Astrocyte (in vitro differentiated cells and primary cell): ENCODE data around the gene PLA2G4F. TPM values are rescaled to one million over a fixed set of nuclear protein-coding genes. Genes with fewer than 3 reads are reported as not detected.

ENCODE experiments used
- DNase-seq: peaks from one replicate; pipeline ENCODE4 v3.0.0-alpha.2; 2010; ENCODE audit warnings: low read depth
- FAIRE-seq: peaks from 2 replicates; lab custom pipeline; 2011; peaks lifted over from hg19 to GRCh38; lab: Jason Lieb, UNC
- H2AFZ ChIP-seq: 2 replicates; pipeline ENCODE4 v1.6.0; 2012; ENCODE audit warnings: low read depth, low read length, inconsistent platforms
- H3K27ac ChIP-seq: 2 replicates; pipeline ENCODE4 v1.5.1; 2011; ENCODE audit warnings: low read depth, low read length, inconsistent platforms
- H3K27me3 ChIP-seq: 2 replicates; pipeline ENCODE4 v1.6.0; 2011; ENCODE audit warnings: low read length, inconsistent platforms; ENCODE audit not compliant: insufficient read depth
- H3K36me3 ChIP-seq: 2 replicates; pipeline ENCODE4 v1.5.1; 2011; ENCODE audit warnings: low read length, inconsistent platforms; ENCODE audit not compliant: insufficient read depth
- H3K4me1 ChIP-seq: 2 replicates; pipeline ENCODE4 v1.5.1; 2011; ENCODE audit warnings: low read length, inconsistent platforms; ENCODE audit not compliant: insufficient read depth
- H3K4me2 ChIP-seq: 2 replicates; pipeline ENCODE4 v1.6.0; 2012; ENCODE audit warnings: low read length, inconsistent platforms
- H3K4me3 ChIP-seq: 2 replicates; pipeline ENCODE4 v1.5.1; 2011; ENCODE audit warnings: low read depth, mild to moderate bottlenecking, low read length, inconsistent platforms; ENCODE audit not compliant: insufficient read depth
- H3K79me2 ChIP-seq: 2 replicates; pipeline ENCODE4 v1.6.0; 2012; ENCODE audit warnings: mild to moderate bottlenecking, low read length, inconsistent platforms; ENCODE audit not compliant: insufficient read depth
- H3K9ac ChIP-seq: 2 replicates; pipeline ENCODE4 v1.6.0; 2012; ENCODE audit warnings: mild to moderate bottlenecking, low read length, inconsistent platforms
- H3K9me3 ChIP-seq: 2 replicates; pipeline ENCODE4 v1.5.1; 2012; ENCODE audit warnings: low read depth, mild to moderate bottlenecking, low read length, inconsistent platforms; ENCODE audit not compliant: insufficient read depth
- H4K20me1 ChIP-seq: 2 replicates; pipeline ENCODE4 v1.6.0; 2012; ENCODE audit warnings: low read length, inconsistent platforms; ENCODE audit not compliant: insufficient read depth
- H3K27ac Mint-ChIP-seq: one replicate; pipeline ENCODE4 v1.8.0; 2021; ENCODE audit warnings: mild to moderate bottlenecking, mixed read lengths; ENCODE audit not compliant: unreplicated experiment
- H3K27me3 Mint-ChIP-seq: one replicate; pipeline ENCODE4 v1.8.0; 2021; ENCODE audit warnings: low read depth, mixed read lengths; ENCODE audit not compliant: unreplicated experiment
- H3K36me3 Mint-ChIP-seq: one replicate; pipeline ENCODE4 v1.8.0; 2021; ENCODE audit warnings: low read depth, mixed read lengths; ENCODE audit not compliant: unreplicated experiment
- H3K4me1 Mint-ChIP-seq: one replicate; pipeline ENCODE4 v1.8.0; 2021; ENCODE audit warnings: low read depth, mixed read lengths; ENCODE audit not compliant: unreplicated experiment
- H3K4me3 Mint-ChIP-seq: one replicate; pipeline ENCODE4 v1.8.0; 2021; ENCODE audit warnings: mild to moderate bottlenecking, moderate library complexity, mixed read lengths; ENCODE audit not compliant: unreplicated experiment
- H3K9me3 Mint-ChIP-seq: one replicate; pipeline ENCODE4 v1.8.0; 2021; ENCODE audit warnings: mild to moderate bottlenecking, mixed read lengths; ENCODE audit not compliant: unreplicated experiment
- EZH2 ChIP-seq: IDR thresholded peaks from 2 replicates; pipeline ENCODE4 v1.6.1; 2012; ENCODE audit warnings: mild to moderate bottlenecking, low read length, inconsistent platforms; ENCODE audit not compliant: insufficient read depth
- total RNA-seq: library from RNA; stranded (reverse); gene quantifications from 2 replicates; pipeline ENCODE4 v1.2.1, GENCODE V29; 2021
- TF ChIP-seq, protein P1 (sequence below): IDR thresholded peaks from 2 replicates; pipeline ENCODE4 v1.5.1; 2011; ENCODE audit warnings: low read depth, mild to moderate bottlenecking, inconsistent platforms, low read length, moderate library complexity; ENCODE audit not compliant: insufficient read depth

PLA2G4F gene
- total RNA-seq, 1 donor from 2014 or later: 0.30 TPM

DNA sequence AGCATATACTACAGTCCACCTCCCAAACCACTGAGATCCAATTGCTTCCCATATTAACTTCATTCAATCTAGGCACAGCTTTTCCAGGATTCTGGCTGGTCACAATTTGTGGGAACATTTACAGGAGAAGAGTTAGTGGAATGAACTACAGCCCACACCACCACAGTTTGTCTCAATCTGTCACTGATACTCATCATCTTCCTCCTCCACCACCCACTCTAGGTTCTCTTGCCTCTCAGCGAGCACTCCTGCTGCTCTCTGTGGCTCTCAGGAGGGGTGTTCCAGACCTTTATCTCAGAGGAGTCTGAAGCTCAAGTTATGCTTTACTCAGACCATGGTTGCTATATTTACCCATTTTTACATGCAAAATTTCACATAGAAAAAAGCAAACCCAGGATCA lies 36.2 kb downstream of the PLA2G4F start:
- Mint-ChIP-seq H3K4me3 (no peak overlapping the region), H3K9me3 (peaks cover 2% of the 10 kb centered on the region), H3K4me1 (no peaks in the 10 kb centered on the region), H3K27ac (no peak overlapping the region), H3K36me3 (peaks cover 2% of the 10 kb centered on the region), H3K27me3 (peaks cover 23% of the 10 kb centered on the region)
- no peak for FAIRE-seq
- no peaks in the 10 kb centered on the region for H3K36me3 ChIP-seq
- H3K27ac ChIP-seq: no peak overlapping the region
- H3K4me2 ChIP-seq: no peak overlapping the region
- no peaks in the 10 kb centered on the region for H3K9me3 ChIP-seq
- H3K4me1 ChIP-seq: no peaks in the 10 kb centered on the region
- peaks cover 57% of the 10 kb centered on the region for H3K27me3 ChIP-seq
- H3K9ac ChIP-seq: no peak overlapping the region
- DNase-seq: no peak
- H4K20me1 ChIP-seq: no peaks in the 10 kb centered on the region
- H3K79me2 ChIP-seq: no peaks in the 10 kb centered on the region
- no peak for TF ChIP-seq EZH2
- TF ChIP-seq, protein P1, sequence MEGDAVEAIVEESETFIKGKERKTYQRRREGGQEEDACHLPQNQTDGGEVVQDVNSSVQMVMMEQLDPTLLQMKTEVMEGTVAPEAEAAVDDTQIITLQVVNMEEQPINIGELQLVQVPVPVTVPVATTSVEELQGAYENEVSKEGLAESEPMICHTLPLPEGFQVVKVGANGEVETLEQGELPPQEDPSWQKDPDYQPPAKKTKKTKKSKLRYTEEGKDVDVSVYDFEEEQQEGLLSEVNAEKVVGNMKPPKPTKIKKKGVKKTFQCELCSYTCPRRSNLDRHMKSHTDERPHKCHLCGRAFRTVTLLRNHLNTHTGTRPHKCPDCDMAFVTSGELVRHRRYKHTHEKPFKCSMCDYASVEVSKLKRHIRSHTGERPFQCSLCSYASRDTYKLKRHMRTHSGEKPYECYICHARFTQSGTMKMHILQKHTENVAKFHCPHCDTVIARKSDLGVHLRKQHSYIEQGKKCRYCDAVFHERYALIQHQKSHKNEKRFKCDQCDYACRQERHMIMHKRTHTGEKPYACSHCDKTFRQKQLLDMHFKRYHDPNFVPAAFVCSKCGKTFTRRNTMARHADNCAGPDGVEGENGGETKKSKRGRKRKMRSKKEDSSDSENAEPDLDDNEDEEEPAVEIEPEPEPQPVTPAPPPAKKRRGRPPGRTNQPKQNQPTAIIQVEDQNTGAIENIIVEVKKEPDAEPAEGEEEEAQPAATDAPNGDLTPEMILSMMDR: no peak
- no peak overlapping the region for H3K4me3 ChIP-seq
- no peak overlapping the region for H2AFZ ChIP-seq

DNA sequence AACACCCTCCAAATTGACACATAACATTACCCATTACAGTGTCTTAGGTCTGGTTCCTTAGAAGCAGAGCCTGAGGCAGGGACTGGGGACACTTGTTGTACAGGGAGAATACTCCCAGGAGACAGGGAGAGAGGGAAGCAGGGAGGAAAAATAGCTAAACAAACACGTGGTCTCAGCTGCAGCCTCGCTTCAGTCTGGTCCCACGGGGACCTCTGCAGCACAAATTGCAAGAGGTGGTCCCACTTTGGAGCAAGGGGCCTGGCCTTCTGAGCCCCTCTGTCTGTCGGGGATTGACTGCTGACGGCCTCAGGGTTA lies 37.0 kb downstream of the PLA2G4F start:
- no peak overlapping the region for H2AFZ ChIP-seq
- H3K9ac ChIP-seq: no peak overlapping the region
- Mint-ChIP-seq H3K9me3 (peaks cover 2% of the 10 kb centered on the region), H3K36me3 (peaks cover 2% of the 10 kb centered on the region), H3K27me3 (peaks cover 23% of the 10 kb centered on the region), H3K27ac (no peak overlapping the region), H3K4me1 (no peaks in the 10 kb centered on the region), H3K4me3 (no peak overlapping the region)
- no peak overlapping the region for H3K4me3 ChIP-seq
- no peaks in the 10 kb centered on the region for H3K9me3 ChIP-seq
- H3K36me3 ChIP-seq: no peaks in the 10 kb centered on the region
- DNase-seq: no peak
- H3K27me3 ChIP-seq: peaks cover 57% of the 10 kb centered on the region
- no peaks in the 10 kb centered on the region for H3K4me1 ChIP-seq
- TF ChIP-seq, protein P1: no peak
- no peak for TF ChIP-seq EZH2
- no peak overlapping the region for H3K27ac ChIP-seq
- no peak for FAIRE-seq
- no peaks in the 10 kb centered on the region for H3K79me2 ChIP-seq
- no peak overlapping the region for H3K4me2 ChIP-seq
- no peaks in the 10 kb centered on the region for H4K20me1 ChIP-seq

DNA sequence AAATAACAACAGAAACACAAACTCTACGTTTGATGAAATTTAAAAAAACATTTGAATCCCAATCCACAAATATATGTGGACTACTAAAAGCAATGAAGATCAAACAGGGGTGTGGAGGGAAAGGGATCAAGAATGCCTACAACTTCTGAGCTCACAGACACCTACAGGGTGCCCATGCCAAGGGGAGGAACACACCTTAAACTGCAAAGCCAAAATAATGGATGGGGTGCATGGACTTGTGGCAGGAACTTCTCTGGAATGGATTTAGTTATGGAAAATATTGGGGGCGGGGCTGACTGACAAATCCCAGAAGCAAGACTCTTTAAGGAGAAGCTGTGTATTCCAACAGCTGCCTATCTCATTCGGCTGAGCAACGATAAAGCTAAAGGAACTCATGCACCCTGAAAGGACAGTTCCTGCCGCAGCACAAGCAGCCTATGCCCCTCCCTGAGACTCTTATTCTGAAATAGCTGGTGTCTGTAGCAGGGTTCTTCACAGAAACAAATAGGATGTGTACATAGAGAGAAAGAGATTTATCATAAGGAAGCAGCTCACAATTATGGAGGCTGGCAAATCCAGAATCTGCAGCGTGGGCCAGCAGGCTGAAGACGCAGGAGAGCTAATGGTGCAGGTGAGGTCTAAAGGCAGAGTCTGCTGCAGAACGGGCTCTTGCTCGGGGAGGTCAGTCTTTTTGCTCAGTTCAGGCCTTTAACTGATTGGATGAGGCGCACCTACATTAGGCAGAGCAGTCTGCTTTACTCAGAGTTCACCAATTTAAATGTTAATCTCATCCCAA lies 37.6 kb downstream of the PLA2G4F start:
- no peak overlapping the region for H2AFZ ChIP-seq
- no peaks in the 10 kb centered on the region for H4K20me1 ChIP-seq
- H3K4me3 ChIP-seq: no peak overlapping the region
- Mint-ChIP-seq H3K9me3 (peaks cover 2% of the 10 kb centered on the region), H3K36me3 (peaks cover 2% of the 10 kb centered on the region), H3K27me3 (peaks cover 23% of the 10 kb centered on the region), H3K27ac (no peak overlapping the region), H3K4me1 (no peaks in the 10 kb centered on the region), H3K4me3 (no peak overlapping the region)
- no peak overlapping the region for H3K4me2 ChIP-seq
- FAIRE-seq: no peak
- H3K27ac ChIP-seq: no peak overlapping the region
- no peaks in the 10 kb centered on the region for H3K9me3 ChIP-seq
- DNase-seq: no peak
- no peaks in the 10 kb centered on the region for H3K79me2 ChIP-seq
- no peak for TF ChIP-seq EZH2
- TF ChIP-seq, protein P1: no peak
- no peak overlapping the region for H3K9ac ChIP-seq
- H3K4me1 ChIP-seq: no peaks in the 10 kb centered on the region
- H3K27me3 ChIP-seq: peaks cover 53% of the 10 kb centered on the region
- H3K36me3 ChIP-seq: no peaks in the 10 kb centered on the region
